ENCODE data around the gene SEMA5A.

The SEMA5A gene

DNA sequence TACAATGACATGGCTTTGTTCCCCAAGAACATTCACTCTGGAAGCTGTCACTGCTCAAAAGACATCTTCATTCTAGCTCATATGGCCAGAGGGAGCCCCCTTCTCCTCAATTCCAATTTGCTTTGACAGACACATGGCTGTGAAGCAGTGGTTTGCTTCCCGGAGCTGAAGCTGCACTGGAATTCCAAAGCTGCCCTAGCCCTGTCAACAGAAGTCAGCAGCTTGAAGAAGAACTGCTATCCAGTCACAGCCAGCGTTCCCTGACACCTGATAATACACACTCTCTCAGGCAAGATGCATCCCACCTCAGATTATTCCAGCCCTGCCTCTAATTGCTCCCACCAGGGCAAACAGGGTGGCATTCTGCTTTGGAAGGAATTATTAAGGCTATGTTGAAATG, 93.7 kb downstream of the SEMA5A start:
- TF ChIP-seq EZH2 (optimal IDR thresholded peaks at IDR 0.05; ENCODE audit: low read depth, low read length) (no peak), EZH2phosphoT487 (IDR thresholded peaks at IDR 0.05; ENCODE audit: low read length) (no peak)
- TF ChIP-seq, protein P1, sequence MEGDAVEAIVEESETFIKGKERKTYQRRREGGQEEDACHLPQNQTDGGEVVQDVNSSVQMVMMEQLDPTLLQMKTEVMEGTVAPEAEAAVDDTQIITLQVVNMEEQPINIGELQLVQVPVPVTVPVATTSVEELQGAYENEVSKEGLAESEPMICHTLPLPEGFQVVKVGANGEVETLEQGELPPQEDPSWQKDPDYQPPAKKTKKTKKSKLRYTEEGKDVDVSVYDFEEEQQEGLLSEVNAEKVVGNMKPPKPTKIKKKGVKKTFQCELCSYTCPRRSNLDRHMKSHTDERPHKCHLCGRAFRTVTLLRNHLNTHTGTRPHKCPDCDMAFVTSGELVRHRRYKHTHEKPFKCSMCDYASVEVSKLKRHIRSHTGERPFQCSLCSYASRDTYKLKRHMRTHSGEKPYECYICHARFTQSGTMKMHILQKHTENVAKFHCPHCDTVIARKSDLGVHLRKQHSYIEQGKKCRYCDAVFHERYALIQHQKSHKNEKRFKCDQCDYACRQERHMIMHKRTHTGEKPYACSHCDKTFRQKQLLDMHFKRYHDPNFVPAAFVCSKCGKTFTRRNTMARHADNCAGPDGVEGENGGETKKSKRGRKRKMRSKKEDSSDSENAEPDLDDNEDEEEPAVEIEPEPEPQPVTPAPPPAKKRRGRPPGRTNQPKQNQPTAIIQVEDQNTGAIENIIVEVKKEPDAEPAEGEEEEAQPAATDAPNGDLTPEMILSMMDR (IDR thresholded peaks at IDR 0.05; ENCODE audit: low read length): no peak

DNA sequence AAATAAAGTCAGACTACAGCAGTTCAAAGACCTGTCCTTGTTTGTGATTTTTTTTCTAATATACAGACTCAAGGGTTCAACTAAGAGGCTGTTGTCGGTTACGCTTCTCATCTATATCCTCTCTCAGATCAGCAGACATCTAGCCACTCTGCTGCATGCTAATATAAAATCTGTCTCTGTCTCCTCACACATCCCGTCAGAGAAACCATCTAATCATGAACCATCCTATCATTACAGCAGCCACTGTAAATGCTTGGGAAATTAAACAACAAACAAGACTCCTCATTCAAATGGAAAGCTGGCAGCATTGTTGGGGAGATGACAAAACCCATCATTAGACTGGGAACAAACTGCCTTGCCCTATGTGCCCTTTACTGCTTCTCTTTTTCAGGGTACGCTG, 94.8 kb downstream of the SEMA5A start:
- no peaks in the 10 kb centered on the region for H3K79me2 ChIP-seq (ENCODE audit: low read length)
- no peaks in the 10 kb centered on the region for H3K4me1 ChIP-seq (ENCODE audit: low read length)
- no peak overlapping the region for H3K27ac ChIP-seq (ENCODE audit: low read length)
- no peaks in the 10 kb centered on the region for H3F3A ChIP-seq (ENCODE audit: insufficient read depth, low read length)
- H3K4me2 ChIP-seq (ENCODE audit: low read depth, low read length): no peak overlapping the region
- no peaks in the 10 kb centered on the region for H4K20me1 ChIP-seq (ENCODE audit: insufficient read depth, low read length)
- no peak overlapping the region for H2AFZ ChIP-seq (ENCODE audit: low read length)
- H3K36me3 ChIP-seq (replicated peaks; ENCODE audit: insufficient read depth, low read length): no peaks in the 10 kb centered on the region
- H3K27me3 ChIP-seq (replicated peaks; ENCODE audit: insufficient read depth, low read length): no peaks in the 10 kb centered on the region
- H3K9ac ChIP-seq (ENCODE audit: low read length): no peak overlapping the region
- no peaks in the 10 kb centered on the region for H3K9me2 ChIP-seq (replicated peaks; ENCODE audit: insufficient read depth, low read length)
- H3K4me3 ChIP-seq (ENCODE audit: low read length): no peak overlapping the region
- DNase-seq: no peak
- no peaks in the 10 kb centered on the region for H3K9me3 ChIP-seq (replicated peaks; ENCODE audit: insufficient read depth, low read length)
- no peak for TF ChIP-seq EZH2 (optimal IDR thresholded peaks at IDR 0.05; ENCODE audit: low read depth, low read length)
- TF ChIP-seq, protein P1 (IDR thresholded peaks at IDR 0.05; ENCODE audit: low read length): no peak
- no peak for TF ChIP-seq EZH2phosphoT487 (IDR thresholded peaks at IDR 0.05; ENCODE audit: low read length)

More for the DNA sequence above, 93.7 kb downstream of the SEMA5A start:
- no peaks in the 10 kb centered on the region for H3K36me3 ChIP-seq (replicated peaks; ENCODE audit: insufficient read depth, low read length)
- no peak overlapping the region for H3K4me2 ChIP-seq (ENCODE audit: low read depth, low read length)
- H3F3A ChIP-seq (ENCODE audit: insufficient read depth, low read length): no peaks in the 10 kb centered on the region
- H3K9ac ChIP-seq (ENCODE audit: low read length): no peak overlapping the region
- H3K27me3 ChIP-seq (replicated peaks; ENCODE audit: insufficient read depth, low read length): no peaks in the 10 kb centered on the region
- no peaks in the 10 kb centered on the region for H4K20me1 ChIP-seq (ENCODE audit: insufficient read depth, low read length)
- H3K79me2 ChIP-seq (ENCODE audit: low read length): no peaks in the 10 kb centered on the region
- H3K27ac ChIP-seq (ENCODE audit: low read length): no peak overlapping the region
- H3K4me1 ChIP-seq (ENCODE audit: low read length): no peaks in the 10 kb centered on the region
- no peak overlapping the region for H3K4me3 ChIP-seq (ENCODE audit: low read length)
- H3K9me2 ChIP-seq (replicated peaks; ENCODE audit: insufficient read depth, low read length): no peaks in the 10 kb centered on the region
- no peak for DNase-seq
- H2AFZ ChIP-seq (ENCODE audit: low read length): no peak overlapping the region
- H3K9me3 ChIP-seq (replicated peaks; ENCODE audit: insufficient read depth, low read length): no peaks in the 10 kb centered on the region

DNA sequence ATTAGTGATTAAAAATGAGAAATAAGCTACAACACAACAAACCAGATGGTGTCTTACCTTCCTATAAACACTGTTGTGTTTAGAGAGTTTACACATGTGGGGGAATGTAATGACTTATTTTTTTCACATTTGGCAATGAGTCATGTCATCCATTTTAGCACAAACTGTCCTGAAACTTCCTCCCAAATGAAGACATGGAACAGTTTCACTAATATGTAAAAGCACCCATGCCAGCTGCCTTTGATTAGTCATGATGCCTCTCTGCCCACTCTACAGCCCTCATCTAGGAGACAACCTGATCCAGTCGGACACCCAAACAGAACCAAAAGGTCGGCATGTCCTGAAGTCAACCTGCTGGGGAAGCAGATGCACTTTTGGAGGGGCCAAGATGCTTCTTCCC, 98.2 kb downstream of the SEMA5A start:
- Histone ChIP-seq H3K9me2 (replicated peaks; ENCODE audit: insufficient read depth, low read length) (no peaks in the 10 kb centered on the region), H3K9me3 (replicated peaks; ENCODE audit: insufficient read depth, low read length) (no peaks in the 10 kb centered on the region), H4K20me1 (ENCODE audit: insufficient read depth, low read length) (no peaks in the 10 kb centered on the region), H3K9ac (ENCODE audit: low read length) (no peak overlapping the region), H3K4me2 (ENCODE audit: low read depth, low read length) (no peak overlapping the region; the same call in 1 of the 2 replicates), H2AFZ (ENCODE audit: low read length) (no peak overlapping the region), H3K36me3 (replicated peaks; ENCODE audit: insufficient read depth, low read length) (no peaks in the 10 kb centered on the region), H3K79me2 (ENCODE audit: low read length) (no peaks in the 10 kb centered on the region), H3K4me3 (ENCODE audit: low read length) (no peak overlapping the region), H3K4me1 (ENCODE audit: low read length) (no peaks in the 10 kb centered on the region), H3K27me3 (replicated peaks; ENCODE audit: insufficient read depth, low read length) (no peaks in the 10 kb centered on the region), H3F3A (ENCODE audit: insufficient read depth, low read length) (no peaks in the 10 kb centered on the region), H3K27ac (ENCODE audit: low read length) (no peak overlapping the region)
- DNase-seq: no peak
- TF ChIP-seq EZH2phosphoT487 (IDR thresholded peaks at IDR 0.05; ENCODE audit: low read length): no peak
- TF ChIP-seq, protein P1 (IDR thresholded peaks at IDR 0.05; ENCODE audit: low read length): no peak
- no peak for TF ChIP-seq EZH2 (optimal IDR thresholded peaks at IDR 0.05; ENCODE audit: low read depth, low read length)

Data from MM.1S (cell line).